COLO668 (cell line): ENCODE data around the gene CASQ1.

ENCODE experiments used
- DNase-seq: peaks from one replicate; lab custom pipeline; 2025; ENCODE audit not compliant: unreplicated experiment; lab: John Stamatoyannopoulos, UW

The CASQ1 gene

GRCh38 chr1:160168609-160169369 is 21.6 kb upstream of the CASQ1 start:
- no peak for DNase-seq

DNA sequence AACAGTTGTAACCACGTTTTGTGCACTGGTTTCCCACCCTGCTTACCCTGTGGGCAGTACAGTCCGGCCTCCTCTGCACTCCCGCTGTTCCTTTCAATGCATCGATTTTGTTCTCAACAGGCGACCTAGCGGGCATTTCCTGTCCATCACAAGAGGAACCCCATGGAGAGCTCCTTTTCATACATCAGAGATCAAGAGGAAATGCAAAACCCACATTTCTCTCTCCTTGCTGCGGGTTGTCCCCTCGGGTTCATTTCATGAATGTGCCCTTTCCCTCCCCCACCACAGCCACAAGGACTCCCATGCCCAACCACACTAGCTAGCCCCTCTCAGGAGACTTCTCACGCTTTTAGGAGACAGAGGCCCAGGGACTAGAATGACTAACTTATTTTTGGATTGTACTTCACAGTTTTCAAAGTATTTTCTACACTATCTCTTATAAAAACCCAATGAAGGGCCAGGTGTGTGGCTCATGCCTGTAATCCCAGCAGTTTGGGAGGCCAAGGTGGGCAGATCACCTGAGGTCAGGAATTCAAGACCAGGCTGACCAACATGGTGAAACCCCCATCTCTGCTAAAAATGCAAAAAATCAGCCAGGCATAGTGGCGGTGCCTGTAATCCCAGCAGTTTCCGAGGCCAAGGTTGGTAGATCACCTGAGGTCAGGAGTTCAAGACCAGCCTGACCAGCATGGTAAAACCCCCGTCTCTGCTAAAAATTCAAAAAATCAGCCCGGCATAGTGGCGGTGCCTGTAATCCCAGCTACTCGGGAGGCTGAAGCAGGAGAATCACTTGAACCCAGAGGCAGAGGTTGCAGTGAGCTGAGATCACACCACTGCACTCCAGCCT is 20.6 kb upstream of the CASQ1 start:
- peak; percentile 36 for DNase-seq

- no peak for DNase-seq
Measured at GRCh38 chr1:160171354-160171753, 19.0 kb upstream of the CASQ1 start.

DNA sequence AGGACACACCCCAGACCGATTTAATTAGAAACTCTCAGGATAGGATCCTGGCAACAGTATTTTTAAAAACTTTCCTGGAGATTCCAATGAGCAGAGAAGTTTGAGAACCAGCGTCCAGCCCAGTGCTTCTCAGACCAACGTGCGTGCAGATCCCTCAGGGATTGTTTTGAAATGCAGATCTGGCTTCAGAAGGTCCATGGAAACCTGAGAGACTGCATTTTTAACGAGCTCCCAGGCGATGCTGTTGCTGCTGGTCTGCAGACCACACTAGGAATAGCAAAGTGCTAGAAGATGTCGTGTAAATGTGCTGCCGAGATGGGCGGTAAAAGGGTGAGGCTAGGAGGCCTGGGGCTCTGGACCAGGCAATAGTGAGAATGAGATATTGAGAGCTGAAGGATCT is 18.4 kb upstream of the CASQ1 start:
- no peak for DNase-seq

GRCh38 chr1:160177231-160177630 is 13.1 kb upstream of the CASQ1 start:
- DNase-seq: no peak

GRCh38 chr1:160177667-160178066 is 12.7 kb upstream of the CASQ1 start:
- DNase-seq: no peak

DNA sequence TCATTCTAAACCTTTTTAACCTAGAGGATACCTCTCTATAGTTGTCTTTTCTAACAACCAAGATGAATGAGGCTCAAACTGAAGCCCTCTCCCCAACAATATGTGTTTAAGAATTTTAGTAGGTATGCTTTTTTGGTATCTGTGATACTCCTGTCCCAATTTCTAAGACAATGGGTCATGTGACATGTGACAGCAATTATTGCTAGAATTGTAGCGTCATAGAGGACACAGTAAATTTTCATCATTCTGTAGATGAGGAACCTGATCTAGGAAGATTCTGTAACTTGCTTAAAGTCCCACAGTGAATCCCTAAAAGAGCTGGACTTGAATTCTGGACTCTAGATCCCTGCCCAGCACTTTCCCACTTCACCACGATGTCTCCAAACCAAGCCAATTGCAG is 11.6 kb upstream of the CASQ1 start:
- DNase-seq: no peak

DNA sequence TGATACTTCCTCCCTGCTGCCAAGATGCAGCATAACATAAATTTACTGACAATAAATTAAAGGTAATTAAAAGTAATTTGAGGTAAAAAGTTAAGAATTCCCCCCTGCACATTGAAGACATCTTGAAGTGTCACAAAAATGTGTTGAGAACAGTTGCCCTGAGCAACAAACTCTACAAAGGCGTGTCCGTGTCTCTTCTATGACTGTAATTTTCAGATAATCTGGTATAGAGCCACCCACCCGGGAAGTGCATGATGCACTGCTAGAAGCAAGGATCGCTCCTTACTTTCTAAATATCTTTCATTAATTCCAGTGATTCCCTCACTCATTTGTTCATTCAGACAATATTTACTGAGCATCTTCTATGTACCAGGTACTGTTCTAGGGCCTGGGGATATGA is 11.0 kb upstream of the CASQ1 start:
- DNase-seq: no peak

DNA sequence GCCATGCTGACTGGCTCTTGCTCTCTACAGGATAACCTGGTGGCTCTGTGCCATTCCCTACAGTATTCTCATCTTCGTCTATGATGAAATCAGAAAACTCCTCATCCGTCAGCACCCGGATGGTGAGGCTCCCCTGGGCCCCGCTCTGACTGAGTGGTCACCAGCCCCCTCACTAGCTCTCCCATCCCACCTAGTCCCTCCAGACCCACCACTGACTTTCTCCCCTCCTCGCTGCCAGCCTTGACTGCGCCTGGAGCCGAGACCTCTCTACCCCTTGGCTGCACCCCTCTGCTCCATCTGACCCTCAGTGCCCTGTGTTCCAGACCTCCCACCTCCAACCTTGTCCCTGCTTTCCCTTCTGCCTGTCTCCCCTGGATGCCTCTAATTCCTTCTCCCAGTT is 4.1 kb upstream of the CASQ1 start:
- DNase-seq: no peak

DNA sequence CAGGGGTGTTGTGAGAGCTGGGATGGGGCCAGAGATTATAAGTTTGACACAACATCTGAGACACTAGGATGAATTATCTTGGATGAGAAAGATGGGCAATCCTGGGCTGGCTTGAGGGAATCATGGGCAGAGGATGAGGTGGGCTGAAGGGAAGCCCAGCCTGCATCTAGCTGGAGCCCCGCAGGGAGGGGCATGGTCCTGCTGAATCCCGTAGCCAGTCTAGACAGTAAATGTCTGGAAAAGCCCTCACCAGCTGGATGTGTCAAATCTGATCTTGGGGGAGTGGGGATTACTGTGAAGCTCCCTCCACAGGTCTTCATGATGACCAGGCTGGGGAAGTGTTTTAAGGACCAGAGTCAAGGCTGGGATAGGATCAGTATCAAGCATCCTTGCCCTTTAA is 3.6 kb upstream of the CASQ1 start:
- DNase-seq: no peak

- no peak for DNase-seq
Measured at GRCh38 chr1:160187407-160187806, 3.0 kb upstream of the CASQ1 start.

DNA sequence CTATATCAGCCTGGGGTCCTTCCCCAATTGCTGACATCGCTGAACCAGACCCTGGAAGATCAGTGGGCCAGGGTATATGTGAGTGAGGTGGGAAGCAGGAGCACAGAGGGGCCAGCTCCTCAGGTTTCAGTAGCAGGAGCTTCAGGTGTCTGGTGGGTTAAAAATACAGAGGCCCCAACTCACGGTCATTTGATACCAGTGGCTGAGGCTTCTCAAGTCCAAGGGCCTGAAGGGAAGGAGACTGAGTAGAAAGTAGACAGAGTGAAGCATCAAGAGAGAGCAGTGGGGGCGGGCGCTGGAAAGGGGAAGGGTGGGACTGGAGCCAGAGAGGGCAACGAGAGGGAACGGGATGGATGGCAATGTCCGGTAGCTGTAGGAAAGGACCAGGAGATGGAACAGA is 2.0 kb upstream of the CASQ1 start:
- no peak for DNase-seq

DNA sequence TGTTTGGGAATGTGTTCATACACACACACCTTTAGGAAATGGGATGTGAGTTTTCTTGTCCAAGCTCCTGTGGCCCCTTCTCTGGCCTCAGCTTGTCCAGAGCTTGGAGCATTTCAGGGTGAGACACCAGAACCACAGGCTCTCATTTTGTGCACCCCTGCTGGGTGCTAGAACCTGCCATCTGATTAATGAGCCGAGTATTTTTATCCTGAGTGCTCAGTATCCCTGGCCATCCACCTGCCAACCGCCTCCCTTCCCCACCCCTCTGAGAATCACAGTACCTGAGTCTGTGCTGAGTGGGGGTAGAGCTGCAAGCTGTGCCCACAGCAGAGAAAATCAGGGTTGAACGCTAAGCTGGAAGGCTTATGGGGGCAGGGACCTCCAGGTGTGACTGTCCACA is 1.4 kb downstream of the CASQ1 start:
- DNase-seq: no peak

DNA sequence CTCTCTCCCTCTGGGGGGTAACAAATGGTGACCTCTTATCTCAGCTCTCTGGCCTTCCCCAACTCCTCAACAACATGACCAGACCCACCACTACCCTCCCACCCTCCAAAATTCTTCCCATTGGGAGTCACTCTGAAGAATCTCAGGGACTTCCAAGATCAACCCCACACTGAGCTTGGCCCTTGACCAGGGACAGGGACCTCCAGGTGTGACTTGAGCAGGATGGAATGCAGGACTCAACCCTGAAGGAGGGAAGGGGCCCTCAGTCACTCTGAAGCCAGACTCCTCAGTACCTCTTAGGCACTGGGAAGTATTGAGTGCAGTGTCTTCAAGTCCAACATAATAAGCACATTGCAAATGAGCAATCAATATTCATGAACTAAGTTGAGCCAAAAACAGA is 1.9 kb downstream of the CASQ1 start:
- DNase-seq: no peak

DNA sequence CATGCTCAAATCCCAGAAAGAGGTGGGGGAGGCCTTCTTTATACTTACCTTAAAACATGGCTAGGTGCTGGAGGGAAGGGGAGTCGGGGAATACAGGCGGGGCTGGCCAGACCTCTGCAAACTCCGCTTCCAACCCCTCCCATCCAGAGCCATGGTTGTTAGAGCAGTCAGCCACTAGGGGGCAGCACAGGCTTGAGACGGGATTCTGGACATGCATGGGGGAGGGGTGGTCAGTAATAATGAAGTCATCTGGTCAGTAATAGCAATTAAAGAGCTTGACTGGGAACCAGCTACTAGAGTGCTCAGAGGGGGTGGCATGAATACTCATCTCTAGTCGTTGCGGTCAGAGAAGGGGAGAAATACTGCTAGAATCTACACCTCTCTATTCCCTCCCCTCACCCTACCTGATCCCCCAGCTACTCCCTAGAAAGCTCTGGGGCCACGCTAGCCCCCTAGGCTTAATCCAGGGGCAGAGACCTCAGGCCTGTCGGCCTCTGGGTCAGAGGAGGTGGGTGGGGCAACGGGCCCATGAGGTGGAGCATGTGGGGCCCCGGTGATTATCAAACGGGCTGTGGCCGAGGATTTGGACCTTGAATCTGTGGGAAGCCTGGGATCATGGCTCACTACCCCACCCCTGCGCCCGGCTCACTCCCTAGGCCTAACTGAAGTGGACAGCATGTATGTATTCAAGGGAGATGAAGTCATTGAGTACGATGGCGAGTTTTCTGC is 2.9 kb downstream of the CASQ1 start:
- peak; percentile 84 for DNase-seq

DNA sequence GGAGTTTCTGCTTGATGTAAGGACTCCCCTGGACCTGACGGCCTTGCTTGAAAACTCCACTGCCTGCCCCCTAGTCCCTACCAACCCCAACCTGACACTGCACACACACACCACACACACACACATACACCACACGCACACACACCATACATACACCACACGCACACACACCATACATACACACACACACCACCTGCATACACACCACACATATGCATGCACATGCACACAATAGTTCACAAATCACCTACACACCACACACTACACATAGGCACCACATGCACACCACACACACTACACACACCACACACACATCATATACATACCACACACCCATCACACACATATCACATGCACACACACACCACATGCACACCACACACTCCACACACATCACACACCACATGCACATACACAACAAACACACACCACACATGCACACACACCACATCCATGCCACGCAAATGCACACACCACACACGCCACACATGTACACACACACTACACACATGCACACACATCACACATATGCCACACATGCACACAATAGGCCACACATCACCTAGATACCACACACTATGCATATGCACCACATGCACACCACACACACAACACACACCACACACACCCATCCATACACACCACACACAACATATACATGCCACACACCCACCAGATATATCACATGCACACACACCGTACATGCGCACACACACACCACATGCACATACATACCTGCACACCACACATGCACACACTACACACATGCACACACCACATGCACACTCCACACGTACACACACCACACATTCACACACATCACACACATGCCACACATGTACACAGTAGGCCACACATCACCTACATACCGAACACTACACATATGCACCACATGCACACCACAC is 3.7 kb downstream of the CASQ1 start:
- no peak for DNase-seq

DNA sequence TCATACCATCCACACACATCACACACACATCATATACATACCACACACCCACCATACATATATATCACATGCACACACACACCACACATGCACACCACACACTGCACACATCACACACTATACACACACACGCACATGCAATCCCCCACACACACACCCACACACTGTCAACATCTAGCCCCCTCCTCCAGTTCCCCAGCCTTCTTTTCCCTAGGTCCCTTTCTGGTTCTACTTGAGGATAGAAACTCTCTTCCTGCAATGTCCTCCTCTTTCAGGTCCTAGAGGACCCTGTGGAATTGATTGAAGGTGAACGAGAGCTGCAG is 4.3 kb downstream of the CASQ1 start:
- no peak for DNase-seq

- DNase-seq: no peak
Measured at GRCh38 chr1:160196143-160196542, 5.8 kb downstream of the CASQ1 start.

- DNase-seq: no peak
Measured at GRCh38 chr1:160197231-160197630, 6.9 kb downstream of the CASQ1 start.

GRCh38 chr1:160200786-160201185 is 10.4 kb downstream of the CASQ1 start:
- no peak for DNase-seq
